Effector memory CD8-positive, alpha-beta T cell (primary cell): ENCODE measurements around the gene PLP2.
"Not testable (repeated sequence)": the region's sequence is repeated elsewhere in the genome, so short reads cannot be mapped to it uniquely, and the experiment has no call there.

Experiments
- ATAC-seq: fragments of 150-1000 bp; cut with Tn5 transposase; replicated peaks from 2 replicates; pipeline ENCODE4 v1.10.0; 2021; ENCODE audit warnings: mild to moderate bottlenecking, moderate library complexity
- DNase-seq, 3 experiments: peaks; one replicate each; pipeline ENCODE4 v3.0.0; 2021
- H3K27ac Mint-ChIP-seq, 2 donors: one replicate each; pipeline ENCODE4 v1.8.0; 2022; ENCODE audit warnings: mild to moderate bottlenecking in 2 of 2, mixed read lengths in 2 of 2, moderate library complexity in 2 of 2
- H3K27me3 Mint-ChIP-seq, 2 donors: one replicate each; pipeline ENCODE4 v1.8.0; 2022; ENCODE audit warnings: mixed read lengths in 2 of 2
- H3K36me3 Mint-ChIP-seq: one replicate; pipeline ENCODE4 v1.8.0; 2022; ENCODE audit warnings: mild to moderate bottlenecking, moderate library complexity, mixed read lengths; ENCODE audit not compliant: insufficient read depth
- H3K4me1 Mint-ChIP-seq, 2 donors: one replicate each; pipeline ENCODE4 v1.8.0; 2022; ENCODE audit warnings: low read depth in 2 of 2, mixed read lengths in 2 of 2
- H3K4me3 Mint-ChIP-seq, 2 donors: one replicate each; pipeline ENCODE4 v1.8.0; 2022; ENCODE audit warnings: mild to moderate bottlenecking in 2 of 2, mixed read lengths in 2 of 2, moderate library complexity in 2 of 2
- H3K9me3 Mint-ChIP-seq, 2 donors: one replicate each; pipeline ENCODE4 v1.8.0; 2022; ENCODE audit warnings: mixed read lengths in 2 of 2

The PLP2 gene

GRCh38 chrX:49167740-49168108, 4.0 kb upstream of the PLP2 start:
- Mint-ChIP-seq H3K4me1 (peaks cover 20 to 27% of the 10 kb centered on the region in 2 donors), H3K27ac (peak overlapping the region; percentile 94 to 98), H3K36me3 (peaks cover 29% of the 10 kb centered on the region), H3K9me3 (no peaks in the 10 kb centered on the region), H3K4me3 (peak overlapping the region; percentile 82 to 91), H3K27me3 (no peaks in the 10 kb centered on the region)
- ATAC-seq, result no peak
- DNase-seq, result no peak

- Mint-ChIP-seq H3K36me3 (peaks cover 46% of the 10 kb centered on the region), H3K27ac (peak overlapping the region; percentile 82), H3K4me3 (peak overlapping the region; percentile 85), H3K27me3 (no peaks in the 10 kb centered on the region), H3K9me3 (no peaks in the 10 kb centered on the region), H3K4me1 (peaks cover 19 to 22% of the 10 kb centered on the region in 2 donors)
- ATAC-seq (peak; percentile 68), DNase-seq (peak; percentile 32 to 49 (median 47))
These were observed 632 bp downstream of the PLP2 start for GRCh38 chrX:49172280-49172780.

GRCh38 chrX:49173544-49173943, 1.8 kb downstream of the PLP2 start:
- peak overlapping the region; percentile 85 for H3K4me3 Mint-ChIP-seq
- ATAC-seq, DNase-seq, H3K9me3 Mint-ChIP-seq, H3K27me3 Mint-ChIP-seq: not testable (repeated sequence)
- H3K4me1 Mint-ChIP-seq, result peaks cover 13 to 18% of the 10 kb centered on the region in 2 donors
- peaks cover 46% of the 10 kb centered on the region for H3K36me3 Mint-ChIP-seq
- peak overlapping the region in 1 of 2 donors; percentile 82 for H3K27ac Mint-ChIP-seq

- Mint-ChIP-seq H3K27ac (peak overlapping the region in 1 of 2 donors; percentile 29), H3K4me3 (no peak overlapping the region), H3K9me3 (no peaks in the 10 kb centered on the region), H3K4me1 (peaks cover 13 to 18% of the 10 kb centered on the region in 2 donors), H3K36me3 (peaks cover 46% of the 10 kb centered on the region), H3K27me3 (no peaks in the 10 kb centered on the region)
- ATAC-seq (no peak), DNase-seq (no peak)
These were observed 3.0 kb downstream of the PLP2 start for GRCh38 chrX:49174723-49175122.

- H3K27me3 Mint-ChIP-seq, result no peaks in the 10 kb centered on the region
- no peak overlapping the region for H3K4me3 Mint-ChIP-seq
- peak overlapping the region in 1 of 2 donors; percentile 53 for H3K27ac Mint-ChIP-seq
- H3K4me1 Mint-ChIP-seq, result peaks cover 13 to 18% of the 10 kb centered on the region in 2 donors
- H3K9me3 Mint-ChIP-seq, result no peaks in the 10 kb centered on the region
- DNase-seq, result no peak
- H3K36me3 Mint-ChIP-seq, result peaks cover 51% of the 10 kb centered on the region
- no peak for ATAC-seq
These were observed 4.0 kb downstream of the PLP2 start for GRCh38 chrX:49175435-49176274.

GRCh38 chrX:49176421-49177326, 5.0 kb downstream of the PLP2 start:
- no peaks in the 10 kb centered on the region for H3K27me3 Mint-ChIP-seq
- no peaks in the 10 kb centered on the region for H3K9me3 Mint-ChIP-seq
- H3K4me1 Mint-ChIP-seq, result peaks cover 13 to 18% of the 10 kb centered on the region in 2 donors
- DNase-seq (no peak), ATAC-seq (no peak)
- peaks cover 47% of the 10 kb centered on the region for H3K36me3 Mint-ChIP-seq
- no peak overlapping the region for H3K27ac Mint-ChIP-seq
- no peak overlapping the region for H3K4me3 Mint-ChIP-seq

GRCh38 chrX:49177338-49177833, 5.7 kb downstream of the PLP2 start:
- Mint-ChIP-seq H3K4me1 (peaks cover 13 to 18% of the 10 kb centered on the region in 2 donors), H3K9me3 (no peaks in the 10 kb centered on the region), H3K27ac (peak overlapping the region in 1 of 2 donors; percentile 52), H3K36me3 (peaks cover 50% of the 10 kb centered on the region), H3K4me3 (no peak overlapping the region), H3K27me3 (no peaks in the 10 kb centered on the region)
- ATAC-seq (peak; percentile 64), DNase-seq (no peak)

- H3K4me3 Mint-ChIP-seq, result no peak overlapping the region
- H3K27me3 Mint-ChIP-seq, result no peaks in the 10 kb centered on the region
- H3K9me3 Mint-ChIP-seq, result no peaks in the 10 kb centered on the region
- no peak for ATAC-seq
- DNase-seq, result no peak
- peaks cover 46% of the 10 kb centered on the region for H3K36me3 Mint-ChIP-seq
- H3K4me1 Mint-ChIP-seq, result peaks cover 8 to 13% of the 10 kb centered on the region in 2 donors
- H3K27ac Mint-ChIP-seq, result peak overlapping the region in 1 of 2 donors; percentile 52
These were observed 6.3 kb downstream of the PLP2 start for GRCh38 chrX:49177873-49178480.

- Mint-ChIP-seq H3K36me3 (peaks cover 43% of the 10 kb centered on the region), H3K4me3 (no peak overlapping the region), H3K9me3 (no peaks in the 10 kb centered on the region), H3K4me1 (peaks cover 4 to 12% of the 10 kb centered on the region in 2 donors), H3K27me3 (no peaks in the 10 kb centered on the region), H3K27ac (no peak overlapping the region)
- ATAC-seq (no peak), DNase-seq (no peak)
These were observed 6.8 kb downstream of the PLP2 start for GRCh38 chrX:49178537-49178936.

GRCh38 chrX:49179358-49179757, 7.7 kb downstream of the PLP2 start:
- Mint-ChIP-seq H3K4me1 (peaks cover 4 to 16% of the 10 kb centered on the region in 2 donors), H3K4me3 (no peak overlapping the region), H3K27me3 (no peaks in the 10 kb centered on the region), H3K36me3 (peaks cover 39% of the 10 kb centered on the region), H3K27ac (peak overlapping the region in 1 of 2 donors; percentile 57), H3K9me3 (no peaks in the 10 kb centered on the region)
- ATAC-seq (no peak), DNase-seq (no peak)

GRCh38 chrX:49183701-49184281, 12.1 kb downstream of the PLP2 start:
- Mint-ChIP-seq H3K36me3 (peaks cover 15% of the 10 kb centered on the region), H3K4me1 (peaks cover 6 to 12% of the 10 kb centered on the region in 2 donors), H3K27ac (no peak overlapping the region), H3K9me3 (no peaks in the 10 kb centered on the region), H3K27me3 (no peaks in the 10 kb centered on the region), H3K4me3 (peak overlapping the region; percentile 77 to 81)
- DNase-seq, result no peak
- ATAC-seq, result no peak

GRCh38 chrX:49184294-49185281, 12.9 kb downstream of the PLP2 start:
- Mint-ChIP-seq H3K4me3 (peak overlapping the region; percentile 77 to 81), H3K27me3 (no peaks in the 10 kb centered on the region), H3K27ac (peak overlapping the region in 1 of 2 donors; percentile 29), H3K9me3 (no peaks in the 10 kb centered on the region), H3K4me1 (peaks cover 6 to 14% of the 10 kb centered on the region in 2 donors), H3K36me3 (peaks cover 15% of the 10 kb centered on the region)
- ATAC-seq, result peak; percentile 48
- DNase-seq, result no peak
